Neural cell (in vitro differentiated cells): Measurements from ENCODE around the gene ATP9B.

Experiments used
- CTCF ChIP-seq: fragments of 450-650 bp; IDR thresholded peaks from 2 replicates; pipeline ENCODE4 v1.5.1; 2014; ENCODE audit warnings: antibody characterized with exemption, mild to moderate bottlenecking, moderate library complexity; ENCODE audit not compliant: poor library complexity, severe bottlenecking
- EZH2 ChIP-seq: fragments of 200-600, 300-800 bp; shearing (Covaris generic), sonication (generic); IDR thresholded peaks from 2 replicates; pipeline ENCODE4 v1.6.1; 2014; ENCODE audit warnings: antibody characterized with exemption, low read length, borderline replicate concordance, mild to moderate bottlenecking; ENCODE audit not compliant: insufficient read depth, poor library complexity, severe bottlenecking
- SMC3 ChIP-seq: fragments of 450-650 bp; conservative IDR thresholded peaks from 2 replicates; pipeline ENCODE4 v1.6.1; 2014; ENCODE audit warnings: antibody characterized with exemption, mild to moderate bottlenecking, moderate library complexity; ENCODE audit not compliant: poor library complexity

GRCh38 chr18:79375441-79376154, 306.4 kb downstream of the ATP9B start:
- TF ChIP-seq SMC3 (no peak), EZH2 (no peak), CTCF (no peak)
